Neural progenitor cell (in vitro differentiated cells): Measurements from ENCODE around the gene CAMKMT. TPM values are rescaled to one million over a fixed set of nuclear protein-coding genes. Genes with fewer than 3 reads are reported as not detected.

Experiments used
- DNase-seq: peaks from one replicate; pipeline ENCODE4 v3.0.0-alpha.2; 2016; ENCODE audit warnings: low spot score
- H2AFZ ChIP-seq: fragments of 200-600 bp; sonication (generic); replicated peaks from 2 replicates; pipeline ENCODE4 v1.6.1; 2016; ENCODE audit warnings: antibody characterized with exemption
- H3F3A ChIP-seq: fragments of 200-600 bp; sonication (generic); 2 replicates; pipeline ENCODE4 v1.6.1; 2016; ENCODE audit warnings: antibody characterized with exemption, low read depth
- H3K27ac ChIP-seq: fragments of 200-600 bp; sonication (generic); 2 replicates; pipeline ENCODE4 v1.5.1; 2016; ENCODE audit warnings: mild to moderate bottlenecking
- H3K27me3 ChIP-seq: fragments of 200-600 bp; sonication (generic); 2 replicates; pipeline ENCODE4 v1.6.1; 2016; ENCODE audit warnings: mild to moderate bottlenecking, moderate library complexity
- H3K36me3 ChIP-seq: fragments of 200-600 bp; sonication (generic); 2 replicates; pipeline ENCODE4 v1.5.1; 2016
- H3K4me1 ChIP-seq: fragments of 200-600 bp; sonication (generic); 2 replicates; pipeline ENCODE4 v1.6.1; 2016; ENCODE audit warnings: mixed run types
- H3K4me2 ChIP-seq: fragments of 200-600 bp; sonication (generic); 2 replicates; pipeline ENCODE4 v1.6.1; 2016
- H3K4me3 ChIP-seq: fragments of 200-600 bp; sonication (generic); 2 replicates; pipeline ENCODE4 v1.5.1; 2016
- H3K79me2 ChIP-seq: fragments of 200-600 bp; sonication (generic); 2 replicates; pipeline ENCODE4 v1.6.1; 2016; ENCODE audit warnings: low read depth
- H3K9ac ChIP-seq: fragments of 200-600 bp; sonication (generic); 2 replicates; pipeline ENCODE4 v1.6.1; 2016
- H3K9me3 ChIP-seq: fragments of 200-600 bp; sonication (generic); 2 replicates; pipeline ENCODE4 v1.5.1; 2016; ENCODE audit warnings: low read depth
- H4K20me1 ChIP-seq: fragments of 200-600 bp; sonication (generic); 2 replicates; pipeline ENCODE4 v1.6.1; 2016; ENCODE audit warnings: low read depth
- H3K27ac Mint-ChIP-seq: 3 replicates; pipeline ENCODE4 v1.8.0; 2021; ENCODE audit warnings: mixed read lengths
- H3K27me3 Mint-ChIP-seq: 2 replicates; pipeline ENCODE4 v1.8.0; 2022; ENCODE audit warnings: low read depth, mild to moderate bottlenecking, inconsistent platforms, moderate library complexity, mixed read lengths; ENCODE audit not compliant: insufficient read depth
- H3K36me3 Mint-ChIP-seq: 3 replicates; pipeline ENCODE4 v1.8.0; 2021; ENCODE audit warnings: mixed read lengths
- H3K4me1 Mint-ChIP-seq: 3 replicates; pipeline ENCODE4 v1.8.0; 2021; ENCODE audit warnings: mixed read lengths
- H3K4me3 Mint-ChIP-seq: 3 replicates; pipeline ENCODE4 v1.8.0; 2021; ENCODE audit warnings: mild to moderate bottlenecking, moderate library complexity, mixed read lengths
- H3K9me3 Mint-ChIP-seq: 3 replicates; pipeline ENCODE4 v1.8.0; 2020; ENCODE audit warnings: mixed read lengths
- EZH2 ChIP-seq: fragments of 200-600 bp; sonication (generic); IDR thresholded peaks from 2 replicates; pipeline ENCODE4 v1.6.1; 2017; ENCODE audit warnings: antibody characterized with exemption, mild to moderate bottlenecking, moderate library complexity
- EZH2phosphoT487 ChIP-seq: fragments of 200-600 bp; sonication (generic); IDR thresholded peaks from 2 replicates; pipeline ENCODE4 v1.6.1; 2017; ENCODE audit warnings: antibody characterized with exemption
- total RNA-seq: library from RNA; depleted of rRNA; stranded (reverse); fragments of >200 nt; gene quantifications from 2 replicates; pipeline ENCODE4 v1.2.3, GENCODE V29; 2015; ENCODE audit warnings: low replicate concordance
- TF ChIP-seq, protein P1 (sequence below): fragments of 200-600 bp; sonication (generic); IDR thresholded peaks from 2 replicates; pipeline ENCODE4 v1.5.1; 2017; ENCODE audit warnings: antibody characterized with exemption, mild to moderate bottlenecking

CAMKMT gene
- total RNA-seq, 1 donor from 2014 or later = 28.5 TPM

DNA sequence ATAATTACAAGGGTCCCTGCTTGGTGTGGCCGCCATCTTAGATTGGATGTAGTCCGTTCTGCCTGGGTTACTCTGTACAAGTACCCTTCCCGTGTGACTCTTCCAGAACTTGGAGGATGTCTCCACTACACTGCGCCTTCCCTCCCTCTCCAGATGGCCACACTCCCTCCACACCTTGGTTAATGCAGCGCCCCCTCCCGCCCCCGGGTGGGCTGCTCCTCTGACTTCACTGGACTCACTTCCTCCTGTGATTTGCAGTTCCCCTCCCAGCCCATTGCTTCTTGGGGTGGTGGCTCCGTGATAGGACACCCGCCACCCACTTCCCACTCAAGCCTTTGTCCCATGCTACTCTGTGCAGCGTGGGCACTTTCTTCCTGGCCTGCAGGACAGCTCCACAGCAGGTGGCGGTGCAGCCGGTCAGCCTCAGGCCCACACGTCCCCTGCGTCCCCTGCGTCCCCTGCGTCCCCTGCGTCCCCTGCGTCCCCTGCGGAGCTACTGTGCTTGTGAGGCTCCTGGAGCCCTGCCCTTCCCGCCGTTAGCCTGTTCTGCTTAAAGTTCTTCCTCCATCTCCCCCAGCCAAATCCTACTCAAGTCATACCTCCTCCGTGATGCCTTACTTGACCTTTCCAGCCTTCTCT is 449.3 kb downstream of the CAMKMT start:
- peaks cover 14% of the 10 kb centered on the region for H3F3A ChIP-seq
- H3K79me2 ChIP-seq = no peaks in the 10 kb centered on the region
- H3K4me3 ChIP-seq = no peak overlapping the region
- no peak overlapping the region for H3K27ac ChIP-seq
- no peak overlapping the region for H3K27ac Mint-ChIP-seq
- peaks cover 8% of the 10 kb centered on the region for H3K27me3 ChIP-seq
- H2AFZ ChIP-seq = no peak overlapping the region
- no peak overlapping the region for H3K4me2 ChIP-seq
- H3K9ac ChIP-seq = no peak overlapping the region
- no peak overlapping the region for H3K4me3 Mint-ChIP-seq
- H3K36me3 ChIP-seq = no peaks in the 10 kb centered on the region
- H4K20me1 ChIP-seq = no peaks in the 10 kb centered on the region
- H3K27me3 Mint-ChIP-seq = peaks cover 32% of the 10 kb centered on the region
- H3K4me1 ChIP-seq = peaks cover 30% of the 10 kb centered on the region
- no peaks in the 10 kb centered on the region for H3K4me1 Mint-ChIP-seq
- H3K36me3 Mint-ChIP-seq = no peaks in the 10 kb centered on the region
- TF ChIP-seq, protein P1, sequence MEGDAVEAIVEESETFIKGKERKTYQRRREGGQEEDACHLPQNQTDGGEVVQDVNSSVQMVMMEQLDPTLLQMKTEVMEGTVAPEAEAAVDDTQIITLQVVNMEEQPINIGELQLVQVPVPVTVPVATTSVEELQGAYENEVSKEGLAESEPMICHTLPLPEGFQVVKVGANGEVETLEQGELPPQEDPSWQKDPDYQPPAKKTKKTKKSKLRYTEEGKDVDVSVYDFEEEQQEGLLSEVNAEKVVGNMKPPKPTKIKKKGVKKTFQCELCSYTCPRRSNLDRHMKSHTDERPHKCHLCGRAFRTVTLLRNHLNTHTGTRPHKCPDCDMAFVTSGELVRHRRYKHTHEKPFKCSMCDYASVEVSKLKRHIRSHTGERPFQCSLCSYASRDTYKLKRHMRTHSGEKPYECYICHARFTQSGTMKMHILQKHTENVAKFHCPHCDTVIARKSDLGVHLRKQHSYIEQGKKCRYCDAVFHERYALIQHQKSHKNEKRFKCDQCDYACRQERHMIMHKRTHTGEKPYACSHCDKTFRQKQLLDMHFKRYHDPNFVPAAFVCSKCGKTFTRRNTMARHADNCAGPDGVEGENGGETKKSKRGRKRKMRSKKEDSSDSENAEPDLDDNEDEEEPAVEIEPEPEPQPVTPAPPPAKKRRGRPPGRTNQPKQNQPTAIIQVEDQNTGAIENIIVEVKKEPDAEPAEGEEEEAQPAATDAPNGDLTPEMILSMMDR = no peak
- TF ChIP-seq EZH2 = no peak
- no peak for TF ChIP-seq EZH2phosphoT487
- DNase-seq = no peak
- peaks cover 6% of the 10 kb centered on the region for H3K9me3 Mint-ChIP-seq
- H3K9me3 ChIP-seq = no peaks in the 10 kb centered on the region

DNA sequence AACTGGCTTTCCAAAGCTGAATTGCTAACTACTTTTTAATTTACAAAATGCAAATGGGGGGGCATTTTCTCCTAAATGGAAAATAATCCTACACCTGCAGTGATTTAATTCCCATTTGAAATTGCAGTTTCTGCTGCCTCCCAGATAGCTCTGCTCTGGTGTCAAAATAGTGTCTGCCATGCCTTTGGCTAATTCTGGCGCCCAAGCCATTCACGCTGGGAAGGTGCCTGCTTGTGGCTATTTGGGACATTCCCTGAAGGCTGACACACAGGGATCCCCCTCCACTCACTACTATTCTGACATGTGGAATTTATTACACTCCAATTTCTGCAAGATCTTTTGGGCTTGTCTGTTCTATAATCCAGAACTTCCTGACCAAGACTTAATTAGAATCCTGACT is 451.4 kb downstream of the CAMKMT start:
- Histone ChIP-seq H3K4me1 (peaks cover 9% of the 10 kb centered on the region), H3K79me2 (no peaks in the 10 kb centered on the region), H3F3A (no peaks in the 10 kb centered on the region), H3K36me3 (no peaks in the 10 kb centered on the region), H4K20me1 (no peaks in the 10 kb centered on the region), H3K4me2 (no peak overlapping the region), H3K27ac (no peak overlapping the region), H3K27me3 (no peaks in the 10 kb centered on the region), H2AFZ (no peak overlapping the region), H3K4me3 (no peak overlapping the region), H3K9ac (no peak overlapping the region), H3K9me3 (no peaks in the 10 kb centered on the region)
- peaks cover 8% of the 10 kb centered on the region for H3K9me3 Mint-ChIP-seq
- no peak overlapping the region for H3K27ac Mint-ChIP-seq
- H3K4me1 Mint-ChIP-seq = peaks cover 3% of the 10 kb centered on the region
- no peak for DNase-seq
- H3K27me3 Mint-ChIP-seq = peaks cover 22% of the 10 kb centered on the region
- no peaks in the 10 kb centered on the region for H3K36me3 Mint-ChIP-seq
- no peak overlapping the region for H3K4me3 Mint-ChIP-seq
- TF ChIP-seq EZH2phosphoT487 = no peak
- TF ChIP-seq, protein P1 = no peak
- no peak for TF ChIP-seq EZH2

DNA sequence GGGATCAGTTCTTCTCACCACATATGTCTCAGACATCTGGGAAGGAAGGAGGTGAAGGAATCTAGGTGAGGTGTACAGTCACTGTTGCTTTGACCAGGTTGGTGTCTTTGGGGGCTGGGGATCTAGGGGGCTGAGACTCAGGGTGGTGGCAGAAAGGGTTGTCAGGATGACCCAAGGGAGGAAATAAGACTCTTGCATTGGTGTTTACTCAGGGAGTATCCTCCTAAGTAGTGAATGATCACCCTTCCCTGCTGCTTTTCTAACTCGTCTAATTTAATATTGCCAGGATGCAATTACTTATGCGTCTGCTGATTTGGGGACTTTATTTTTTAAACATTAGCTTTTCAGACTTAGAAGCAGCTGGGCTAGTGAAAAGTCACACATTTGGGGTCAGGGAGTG is 451.9 kb downstream of the CAMKMT start:
- H3F3A ChIP-seq = no peaks in the 10 kb centered on the region
- no peaks in the 10 kb centered on the region for H3K36me3 ChIP-seq
- Mint-ChIP-seq H3K4me3 (no peak overlapping the region), H3K36me3 (no peaks in the 10 kb centered on the region), H3K27ac (no peak overlapping the region), H3K27me3 (peaks cover 23% of the 10 kb centered on the region), H3K4me1 (peaks cover 3% of the 10 kb centered on the region), H3K9me3 (peaks cover 8% of the 10 kb centered on the region)
- no peak overlapping the region for H3K4me3 ChIP-seq
- H3K9me3 ChIP-seq = no peaks in the 10 kb centered on the region
- no peaks in the 10 kb centered on the region for H4K20me1 ChIP-seq
- no peak overlapping the region for H3K27ac ChIP-seq
- H2AFZ ChIP-seq = no peak overlapping the region
- H3K4me2 ChIP-seq = no peak overlapping the region
- no peak for DNase-seq
- H3K9ac ChIP-seq = no peak overlapping the region
- TF ChIP-seq, protein P1 = no peak
- TF ChIP-seq EZH2phosphoT487 (no peak), EZH2 (no peak)
- H3K79me2 ChIP-seq = no peaks in the 10 kb centered on the region
- peaks cover 4% of the 10 kb centered on the region for H3K4me1 ChIP-seq
- no peaks in the 10 kb centered on the region for H3K27me3 ChIP-seq
